Endothelial cell (in vitro differentiated cells): ENCODE data around the gene FMN1. TPM values are rescaled to one million over a fixed set of nuclear protein-coding genes. Genes with fewer than 3 reads are reported as not detected.
A peak's percentile ranks its signal among the peaks of the same experiment; 100 is the strongest.

Experiments
- DNase-seq: peaks from one replicate; pipeline ENCODE4 v3.0.0; 2021; ENCODE audit warnings: low spot score
- H3K27ac Mint-ChIP-seq: one replicate; pipeline ENCODE4 v1.8.0; 2021; ENCODE audit warnings: mixed read lengths, inconsistent platforms; ENCODE audit not compliant: unreplicated experiment
- H3K27me3 Mint-ChIP-seq: one replicate; pipeline ENCODE4 v1.8.0; 2021; ENCODE audit warnings: mild to moderate bottlenecking, moderate library complexity, mixed read lengths, inconsistent platforms; ENCODE audit not compliant: unreplicated experiment
- H3K36me3 Mint-ChIP-seq: one replicate; pipeline ENCODE4 v1.8.0; 2021; ENCODE audit warnings: mild to moderate bottlenecking, low read depth, mixed read lengths, inconsistent platforms; ENCODE audit not compliant: unreplicated experiment
- H3K4me1 Mint-ChIP-seq: one replicate; pipeline ENCODE4 v1.8.0; 2021; ENCODE audit warnings: mild to moderate bottlenecking, mixed read lengths, inconsistent platforms; ENCODE audit not compliant: unreplicated experiment
- H3K4me3 Mint-ChIP-seq: one replicate; pipeline ENCODE4 v1.8.0; 2021; ENCODE audit warnings: mild to moderate bottlenecking, mixed read lengths, inconsistent platforms; ENCODE audit not compliant: unreplicated experiment
- H3K9me3 Mint-ChIP-seq: one replicate; pipeline ENCODE4 v1.8.0; 2021; ENCODE audit warnings: mixed read lengths, inconsistent platforms; ENCODE audit not compliant: unreplicated experiment
- CTCF ChIP-seq: fragments of 200-600 bp; sonication (generic); IDR thresholded peaks from one replicate; pipeline ENCODE4 v1.5.0; 2021; ENCODE audit warnings: antibody characterized with exemption; ENCODE audit not compliant: unreplicated experiment
- total RNA-seq: library from RNA; stranded (reverse); fragmentation: NEBNext Ultra II Directional; extraction: Animal tissue kit (Norgen Biotek cat#: 25700); gene quantifications from one replicate; pipeline ENCODE4 v1.2.1, GENCODE V29; 2021; ENCODE audit not compliant: unreplicated experiment

The FMN1 gene
- total RNA-seq, 1 donor from 2014 or later = 1.3 TPM

GRCh38 chr15:33206366-33206765 is 11.9 kb upstream of the FMN1 start:
- H3K27me3 Mint-ChIP-seq = no peaks in the 10 kb centered on the region
- H3K36me3 Mint-ChIP-seq = no peaks in the 10 kb centered on the region
- H3K9me3 Mint-ChIP-seq = no peaks in the 10 kb centered on the region
- H3K4me1 Mint-ChIP-seq = peaks cover 10% of the 10 kb centered on the region
- no peak overlapping the region for H3K27ac Mint-ChIP-seq
- no peak overlapping the region for H3K4me3 Mint-ChIP-seq
- TF ChIP-seq CTCF = no peak
- no peak for DNase-seq

- H3K36me3 Mint-ChIP-seq = no peaks in the 10 kb centered on the region
- no peaks in the 10 kb centered on the region for H3K27me3 Mint-ChIP-seq
- H3K4me1 Mint-ChIP-seq = peaks cover 6% of the 10 kb centered on the region
- H3K4me3 Mint-ChIP-seq = no peak overlapping the region
- no peak overlapping the region for H3K27ac Mint-ChIP-seq
- TF ChIP-seq CTCF = no peak
- no peaks in the 10 kb centered on the region for H3K9me3 Mint-ChIP-seq
- no peak for DNase-seq
Measured at GRCh38 chr15:33204926-33205325, 10.4 kb upstream of the FMN1 start.

GRCh38 chr15:33204087-33204486 is 9.6 kb upstream of the FMN1 start:
- peaks cover 2% of the 10 kb centered on the region for H3K27me3 Mint-ChIP-seq
- H3K9me3 Mint-ChIP-seq = no peaks in the 10 kb centered on the region
- no peak for TF ChIP-seq CTCF
- H3K36me3 Mint-ChIP-seq = no peaks in the 10 kb centered on the region
- DNase-seq = no peak
- H3K27ac Mint-ChIP-seq = no peak overlapping the region
- no peak overlapping the region for H3K4me3 Mint-ChIP-seq
- peaks cover 3% of the 10 kb centered on the region for H3K4me1 Mint-ChIP-seq

GRCh38 chr15:33201491-33202231 is 7.1 kb upstream of the FMN1 start:
- Mint-ChIP-seq H3K9me3 (no peaks in the 10 kb centered on the region), H3K4me1 (peaks cover 3% of the 10 kb centered on the region), H3K36me3 (no peaks in the 10 kb centered on the region), H3K27ac (no peak overlapping the region), H3K4me3 (no peak overlapping the region), H3K27me3 (peaks cover 2% of the 10 kb centered on the region)
- peak; percentile 8 for DNase-seq
- no peak for TF ChIP-seq CTCF

- H3K4me1 Mint-ChIP-seq = no peaks in the 10 kb centered on the region
- H3K4me3 Mint-ChIP-seq = no peak overlapping the region
- H3K36me3 Mint-ChIP-seq = no peaks in the 10 kb centered on the region
- TF ChIP-seq CTCF = no peak
- no peak for DNase-seq
- peaks cover 5% of the 10 kb centered on the region for H3K27me3 Mint-ChIP-seq
- H3K9me3 Mint-ChIP-seq = no peaks in the 10 kb centered on the region
- no peak overlapping the region for H3K27ac Mint-ChIP-seq
Measured at GRCh38 chr15:33200903-33201302, 6.4 kb upstream of the FMN1 start.
